GM18868 (cell line): ENCODE results near the gene JOSD1.

Source experiments
- ATAC-seq: cut with Tn5 transposase; IDR thresholded peaks from one replicate; pipeline ENCODE4 v1.9.1; 2021; ENCODE audit warnings: mild to moderate bottlenecking, moderate library complexity; ENCODE audit not compliant: unreplicated experiment

JOSD1 gene

GRCh38 chr22:38700789-38701628, at the start of gene JOSD1:
Gene JOSD1 (minus strand): TSS chr22:38700943. CDS start chr22:38699987, 956 bp downstream.
- peak; percentile 29 for ATAC-seq

- no peak for ATAC-seq
Measured at GRCh38 chr22:38750104-38750503, 49.4 kb upstream of the JOSD1 start.

- ATAC-seq, result no peak
Measured at GRCh38 chr22:38748487-38749136, 47.9 kb upstream of the JOSD1 start.

- no peak for ATAC-seq
Measured at GRCh38 chr22:38745676-38746460, 45.1 kb upstream of the JOSD1 start.

- no peak for ATAC-seq
Measured at GRCh38 chr22:38744981-38745380, 44.2 kb upstream of the JOSD1 start.

- no peak for ATAC-seq
Measured at GRCh38 chr22:38742176-38742942, 41.6 kb upstream of the JOSD1 start.

GRCh38 chr22:38741576-38741975, 40.8 kb upstream of the JOSD1 start:
- no peak for ATAC-seq

- ATAC-seq, result no peak
Measured at GRCh38 chr22:38741166-38741565, 40.4 kb upstream of the JOSD1 start.

GRCh38 chr22:38740754-38741153, 40.0 kb upstream of the JOSD1 start:
- ATAC-seq, result no peak

- no peak for ATAC-seq
Measured at GRCh38 chr22:38740116-38740723, 39.5 kb upstream of the JOSD1 start.

GRCh38 chr22:38739300-38740055, 38.7 kb upstream of the JOSD1 start:
- ATAC-seq, result no peak

- ATAC-seq, result no peak
Measured at GRCh38 chr22:38738475-38739070, 37.8 kb upstream of the JOSD1 start.

- ATAC-seq, result no peak
Measured at GRCh38 chr22:38737302-38738060, 36.7 kb upstream of the JOSD1 start.

- no peak for ATAC-seq
Measured at GRCh38 chr22:38736257-38736570, 35.5 kb upstream of the JOSD1 start.

- ATAC-seq, result no peak
Measured at GRCh38 chr22:38735465-38736256, 34.9 kb upstream of the JOSD1 start.

- no peak for ATAC-seq
Measured at GRCh38 chr22:38735126-38735464, 34.4 kb upstream of the JOSD1 start.

GRCh38 chr22:38734421-38735100, 33.8 kb upstream of the JOSD1 start:
- no peak for ATAC-seq
